BLaER1 (cell line): ENCODE results near the gene NCBP3.

Experiments used
- H3K27ac ChIP-seq: shearing (Covaris generic); formaldehyde crosslinking; 2 replicates; pipeline ENCODE4 v1.8.1; 2022
- H3K27me3 ChIP-seq: shearing (Covaris generic); formaldehyde crosslinking; 2 replicates; pipeline ENCODE4 v1.8.1; 2022
- H3K36me3 ChIP-seq: shearing (Covaris generic); formaldehyde crosslinking; 2 replicates; pipeline ENCODE4 v1.8.1; 2022
- H3K4me1 ChIP-seq: shearing (Covaris generic); formaldehyde crosslinking; 2 replicates; pipeline ENCODE4 v1.8.1; 2022
- H3K4me2 ChIP-seq: shearing (Covaris generic); formaldehyde crosslinking; 2 replicates; pipeline ENCODE4 v1.8.1; 2022
- H3K4me3 ChIP-seq: shearing (Covaris generic); formaldehyde crosslinking; 2 replicates; pipeline ENCODE4 v1.8.1; 2022
- H3K9ac ChIP-seq: shearing (Covaris generic); formaldehyde crosslinking; 2 replicates; pipeline ENCODE4 v1.8.1; 2022
- H3K9me3 ChIP-seq: shearing (Covaris generic); formaldehyde crosslinking; 2 replicates; pipeline ENCODE4 v1.8.1; 2022
- H4K20me1 ChIP-seq: shearing (Covaris generic); formaldehyde crosslinking; 2 replicates; pipeline ENCODE4 v1.8.1; 2022
- Cebpa-rat ChIP-seq: shearing (Covaris generic); IDR thresholded peaks from 2 replicates; pipeline ENCODE4 v1.8.1; 2022

NCBP3 gene

GRCh38 chr17:3763777-3764170 is 82.3 kb downstream of the NCBP3 start:
- Histone ChIP-seq H3K27me3 (no peaks in the 10 kb centered on the region), H3K9me3 (peaks cover 13% of the 10 kb centered on the region), H4K20me1 (no peaks in the 10 kb centered on the region), H3K4me2 (peak overlapping the region; percentile 11; the same call in 1 of the 2 replicates), H3K9ac (no peak overlapping the region), H3K36me3 (no peaks in the 10 kb centered on the region), H3K4me3 (no peak overlapping the region), H3K4me1 (peaks cover 43% of the 10 kb centered on the region), H3K27ac (no peak overlapping the region)
- TF ChIP-seq Cebpa-rat, result no peak

- peaks cover 40% of the 10 kb centered on the region for H3K4me1 ChIP-seq
- H3K4me2 ChIP-seq, result 0 out of 2 replicates have a peak overlapping the region, but pooled peaks have one; percentile 11
- H3K36me3 ChIP-seq, result no peaks in the 10 kb centered on the region
- no peaks in the 10 kb centered on the region for H4K20me1 ChIP-seq
- H3K27me3 ChIP-seq, result no peaks in the 10 kb centered on the region
- H3K9me3 ChIP-seq, result peaks cover 13% of the 10 kb centered on the region
- H3K27ac ChIP-seq, result no peak overlapping the region
- no peak for TF ChIP-seq Cebpa-rat
- H3K9ac ChIP-seq, result no peak overlapping the region
- no peak overlapping the region for H3K4me3 ChIP-seq
Measured at GRCh38 chr17:3762922-3763776, 82.9 kb downstream of the NCBP3 start.

- Histone ChIP-seq H3K9me3 (peaks cover 13% of the 10 kb centered on the region), H3K4me3 (no peak overlapping the region), H3K27ac (no peak overlapping the region), H3K4me2 (no peak overlapping the region), H3K4me1 (peaks cover 49% of the 10 kb centered on the region), H3K9ac (no peak overlapping the region), H4K20me1 (no peaks in the 10 kb centered on the region), H3K27me3 (no peaks in the 10 kb centered on the region), H3K36me3 (no peaks in the 10 kb centered on the region)
- TF ChIP-seq Cebpa-rat, result no peak
Measured at GRCh38 chr17:3761918-3762380, 84.1 kb downstream of the NCBP3 start.

- H3K4me1 ChIP-seq, result peaks cover 48% of the 10 kb centered on the region
Measured at GRCh38 chr17:3761036-3761917, 84.8 kb downstream of the NCBP3 start.

GRCh38 chr17:3759597-3760216 is 86.3 kb downstream of the NCBP3 start:
- no peak overlapping the region for H3K9ac ChIP-seq
- H3K27ac ChIP-seq, result no peak overlapping the region
- no peak overlapping the region for H3K4me2 ChIP-seq
- no peak for TF ChIP-seq Cebpa-rat
- peaks cover 41% of the 10 kb centered on the region for H3K4me1 ChIP-seq
- no peaks in the 10 kb centered on the region for H3K36me3 ChIP-seq
- peaks cover 13% of the 10 kb centered on the region for H3K9me3 ChIP-seq
- no peak overlapping the region for H3K4me3 ChIP-seq
- no peaks in the 10 kb centered on the region for H3K27me3 ChIP-seq
- H4K20me1 ChIP-seq, result no peaks in the 10 kb centered on the region

More at GRCh38 chr17:3761036-3761917, 84.8 kb downstream of the NCBP3 start:
- TF ChIP-seq Cebpa-rat, result no peak
- Histone ChIP-seq H3K4me3 (no peak overlapping the region), H3K27ac (no peak overlapping the region), H3K9ac (no peak overlapping the region), H3K9me3 (peaks cover 13% of the 10 kb centered on the region), H3K36me3 (no peaks in the 10 kb centered on the region), H4K20me1 (no peaks in the 10 kb centered on the region), H3K27me3 (no peaks in the 10 kb centered on the region), H3K4me2 (no peak overlapping the region)

GRCh38 chr17:3755335-3756030 is 90.6 kb downstream of the NCBP3 start:
- no peak overlapping the region for H3K27ac ChIP-seq
- TF ChIP-seq Cebpa-rat, result no peak

GRCh38 chr17:3754458-3755334 is 91.3 kb downstream of the NCBP3 start:
- Histone ChIP-seq H3K9me3 (peaks cover 7% of the 10 kb centered on the region), H3K4me3 (peak overlapping the region; percentile 50), H3K27ac (no peak overlapping the region), H4K20me1 (no peaks in the 10 kb centered on the region), H3K36me3 (no peaks in the 10 kb centered on the region), H3K27me3 (no peaks in the 10 kb centered on the region), H3K9ac (no peak overlapping the region), H3K4me2 (peak overlapping the region; percentile 90), H3K4me1 (peaks cover 79% of the 10 kb centered on the region)
- TF ChIP-seq Cebpa-rat, result no peak

More at GRCh38 chr17:3755335-3756030, 90.6 kb downstream of the NCBP3 start:
- H3K4me1 ChIP-seq, result peaks cover 71% of the 10 kb centered on the region
- H3K36me3 ChIP-seq, result no peaks in the 10 kb centered on the region
- no peaks in the 10 kb centered on the region for H4K20me1 ChIP-seq
- H3K9ac ChIP-seq, result no peak overlapping the region
- peak overlapping the region; percentile 56 for H3K4me2 ChIP-seq
- H3K27me3 ChIP-seq, result no peaks in the 10 kb centered on the region
- peaks cover 13% of the 10 kb centered on the region for H3K9me3 ChIP-seq
- H3K4me3 ChIP-seq, result 0 out of 2 replicates have a peak overlapping the region, but pooled peaks have one; percentile 35

GRCh38 chr17:3754066-3754457 is 92.0 kb downstream of the NCBP3 start:
- H3K9ac ChIP-seq, result 0 out of 2 replicates have a peak overlapping the region, but pooled peaks have one; percentile 1
- H3K4me3 ChIP-seq, result peak overlapping the region; percentile 50
- H3K9me3 ChIP-seq, result peaks cover 1% of the 10 kb centered on the region; the same call in 1 of the 2 replicates
- no peaks in the 10 kb centered on the region for H3K27me3 ChIP-seq
- H4K20me1 ChIP-seq, result no peaks in the 10 kb centered on the region
- H3K27ac ChIP-seq, result 0 out of 2 replicates have a peak overlapping the region, but pooled peaks have one; percentile 56
- peaks cover 86% of the 10 kb centered on the region for H3K4me1 ChIP-seq
- no peak for TF ChIP-seq Cebpa-rat
- peak overlapping the region; percentile 90 for H3K4me2 ChIP-seq
- no peaks in the 10 kb centered on the region for H3K36me3 ChIP-seq
